Mesenteric fat pad (tissue), 1 donor: ENCODE data around the gene SLC25A43. TPM values are rescaled to one million over a fixed set of nuclear protein-coding genes. Genes with fewer than 3 reads are reported as not detected.
A peak's percentile ranks its signal among the peaks of the same experiment; 100 is the strongest.
"Not testable (repeated sequence)": the region's sequence is repeated elsewhere in the genome, so short reads cannot be mapped to it uniquely, and the experiment has no call there.

Experiments
- DNase-seq: peaks from one replicate; pipeline ENCODE4 v3.0.0-alpha.2; 2020; ENCODE audit warnings: low spot score
- total RNA-seq: library from RNA; stranded (reverse); fragmentation: NEBNext Ultra II Directional; extraction: Animal tissue kit (Norgen Biotek cat#: 25700); gene quantifications from one replicate; pipeline ENCODE4 v1.2.1, GENCODE V29; 2021
- donor health status: DM: yes; HTN: yes; CAD: no.

The SLC25A43 gene
- total RNA-seq, 1 donor from 2014 or later, result 23.7 TPM

GRCh38 chrX:119467433-119467832 is 68.3 kb downstream of the SLC25A43 start:
- DNase-seq, result no peak

GRCh38 chrX:119467842-119468550 is 68.9 kb downstream of the SLC25A43 start, which contains the start of gene SLC25A5:
Gene SLC25A5 (plus strand): TSS chrX:119468444. CDS start chrX:119468516, 72 bp downstream.
- peak; percentile 93 for DNase-seq

GRCh38 chrX:119468551-119469312 is 69.6 kb downstream of the SLC25A43 start:
- peak; percentile 95 for DNase-seq

- no peak for DNase-seq
Measured at GRCh38 chrX:119469313-119469635, 70.1 kb downstream of the SLC25A43 start.

GRCh38 chrX:119474615-119475388 is 75.7 kb downstream of the SLC25A43 start:
- no peak for DNase-seq

- DNase-seq, result no peak
Measured at GRCh38 chrX:119475389-119476101, 76.4 kb downstream of the SLC25A43 start.

- peak; percentile 49 for DNase-seq
Measured at GRCh38 chrX:119477812-119478232, 78.7 kb downstream of the SLC25A43 start.

GRCh38 chrX:119478504-119478903 is 79.4 kb downstream of the SLC25A43 start:
- no peak for DNase-seq

GRCh38 chrX:119479845-119480244 is 80.7 kb downstream of the SLC25A43 start:
- no peak for DNase-seq

- no peak for DNase-seq
Measured at GRCh38 chrX:119481323-119481801, 82.2 kb downstream of the SLC25A43 start.

- peak; percentile 33 for DNase-seq
Measured at GRCh38 chrX:119482041-119482440, 82.9 kb downstream of the SLC25A43 start.

- DNase-seq, result peak; percentile 89
Measured at GRCh38 chrX:119482481-119483480, 83.6 kb downstream of the SLC25A43 start.

GRCh38 chrX:119486745-119487144 is 87.6 kb downstream of the SLC25A43 start:
- DNase-seq, result no peak

GRCh38 chrX:119487766-119488165 is 88.6 kb downstream of the SLC25A43 start:
- DNase-seq, result peak; percentile 60

- peak; percentile 81 for DNase-seq
Measured at GRCh38 chrX:119488749-119489148, 89.6 kb downstream of the SLC25A43 start.

- DNase-seq, result peak; percentile 62
Measured at GRCh38 chrX:119489212-119490074, 90.3 kb downstream of the SLC25A43 start.

GRCh38 chrX:119492463-119492862 is 93.3 kb downstream of the SLC25A43 start:
- DNase-seq, result no peak

GRCh38 chrX:119493851-119494495 is 94.8 kb downstream of the SLC25A43 start:
- DNase-seq, result not testable (repeated sequence)
